ENCODE results near the gene C22orf39. TPM values are rescaled to one million over a fixed set of nuclear protein-coding genes. Genes with fewer than 3 reads are reported as not detected.
"Not testable (repeated sequence)": the region's sequence is repeated elsewhere in the genome, so short reads cannot be mapped to it uniquely, and the experiment has no call there.

The C22orf39 gene
- polyA plus RNA-seq, 3 donors, result 38.4 to 42.0 (median 40.4) TPM

GRCh38 chr22:19460036-19460435, 12.5 kb upstream of the C22orf39 start:
- no peak for DNase-seq

GRCh38 chr22:19457828-19458428, 10.4 kb upstream of the C22orf39 start:
- DNase-seq, result no peak

- DNase-seq, result no peak
Observed at GRCh38 chr22:19456541-19456940, 9.0 kb upstream of the C22orf39 start.

GRCh38 chr22:19455585-19456370, 8.3 kb upstream of the C22orf39 start:
- no peak for DNase-seq

- DNase-seq, result no peak
Observed at GRCh38 chr22:19455033-19455432, 7.5 kb upstream of the C22orf39 start.

GRCh38 chr22:19454156-19454555, 6.6 kb upstream of the C22orf39 start:
- DNase-seq, result no peak

- DNase-seq, result no peak
Observed at GRCh38 chr22:19453718-19454117, 6.2 kb upstream of the C22orf39 start.

GRCh38 chr22:19451570-19451969, 4.1 kb upstream of the C22orf39 start:
- DNase-seq, result no peak

GRCh38 chr22:19450363-19451175, 3.1 kb upstream of the C22orf39 start:
- no peak for DNase-seq

- no peak for DNase-seq
Observed at GRCh38 chr22:19449422-19449767, 1.9 kb upstream of the C22orf39 start.

- DNase-seq, result no peak
Observed at GRCh38 chr22:19448739-19449421, 1.4 kb upstream of the C22orf39 start.

GRCh38 chr22:19448076-19448607, 631 bp upstream of the C22orf39 start:
- DNase-seq, result no peak

GRCh38 chr22:19446603-19447329, 745 bp downstream of the C22orf39 start:
- DNase-seq, result no peak

GRCh38 chr22:19445279-19445982, 2.1 kb downstream of the C22orf39 start:
- not testable (repeated sequence) for DNase-seq

GRCh38 chr22:19443544-19444211, 3.8 kb downstream of the C22orf39 start:
- no peak for DNase-seq

GRCh38 chr22:19442166-19442565, 5.3 kb downstream of the C22orf39 start:
- no peak for DNase-seq

GRCh38 chr22:19440411-19441195, 6.9 kb downstream of the C22orf39 start:
- DNase-seq, result no peak

- DNase-seq, result no peak
Observed at GRCh38 chr22:19438298-19438697, 9.2 kb downstream of the C22orf39 start.

Data from renal pelvis (tissue), 4 donors.